Glomerular visceral epithelial cell (primary cell): Measurements from ENCODE around the gene PHF12.

ENCODE experiments used
- DNase-seq: peaks from one replicate; pipeline ENCODE4 v3.0.0-alpha.2; 2016; ENCODE audit errors: extremely low spot score

PHF12 gene

DNA sequence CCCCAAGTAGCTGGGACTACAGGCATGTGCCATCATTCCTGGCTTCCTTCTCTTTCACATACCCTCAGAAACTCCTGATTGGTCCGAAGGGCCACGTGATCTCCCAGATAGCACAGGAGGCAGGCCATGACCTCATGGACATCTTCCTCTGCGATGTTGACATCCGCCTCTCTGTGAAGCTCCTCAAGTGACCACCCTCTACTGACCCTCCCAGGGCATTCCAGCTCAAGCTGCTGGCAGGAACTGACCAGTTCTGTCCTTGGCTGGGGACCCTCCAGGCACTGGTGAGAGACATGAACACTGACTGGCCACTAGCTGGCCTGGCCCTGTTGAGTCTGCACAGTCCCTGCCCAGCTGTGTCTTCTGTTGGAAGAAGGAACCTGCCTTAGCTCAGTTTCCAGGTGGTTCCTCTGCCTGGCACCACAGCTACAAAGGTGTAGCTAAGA, 90.9 kb downstream of the PHF12 start:
- DNase-seq: no peak

GRCh38 chr17:28858801-28859355, 92.4 kb downstream of the PHF12 start:
- DNase-seq: no peak

GRCh38 chr17:28857905-28858800, 93.2 kb downstream of the PHF12 start:
- no peak for DNase-seq

- no peak for DNase-seq
Observed at GRCh38 chr17:28856028-28856574, 95.2 kb downstream of the PHF12 start.

DNA sequence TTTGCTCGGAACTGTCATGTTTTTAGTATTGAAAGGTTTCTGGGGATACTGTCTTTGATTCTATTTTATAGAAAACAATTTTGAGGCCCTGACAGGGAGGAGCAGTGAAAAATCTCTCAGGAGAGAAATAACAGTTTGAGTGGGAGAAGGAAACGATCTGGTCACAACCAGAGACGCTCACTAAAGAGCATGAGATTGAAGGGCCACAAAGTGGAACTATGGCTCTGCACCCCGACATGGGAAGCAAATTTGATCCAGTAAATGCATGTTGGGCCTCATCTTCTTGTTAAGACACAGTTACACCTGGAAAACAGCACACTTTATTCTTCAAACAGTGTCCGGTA, 96.0 kb downstream of the PHF12 start:
- DNase-seq: no peak
